NCI-H187 (cell line): Measurements from ENCODE around the gene TMEM45A.

Experiments
- DNase-seq, 2 experiments: peaks; one replicate each; lab custom pipeline; 2025; lab: John Stamatoyannopoulos, UW

TMEM45A gene

DNA sequence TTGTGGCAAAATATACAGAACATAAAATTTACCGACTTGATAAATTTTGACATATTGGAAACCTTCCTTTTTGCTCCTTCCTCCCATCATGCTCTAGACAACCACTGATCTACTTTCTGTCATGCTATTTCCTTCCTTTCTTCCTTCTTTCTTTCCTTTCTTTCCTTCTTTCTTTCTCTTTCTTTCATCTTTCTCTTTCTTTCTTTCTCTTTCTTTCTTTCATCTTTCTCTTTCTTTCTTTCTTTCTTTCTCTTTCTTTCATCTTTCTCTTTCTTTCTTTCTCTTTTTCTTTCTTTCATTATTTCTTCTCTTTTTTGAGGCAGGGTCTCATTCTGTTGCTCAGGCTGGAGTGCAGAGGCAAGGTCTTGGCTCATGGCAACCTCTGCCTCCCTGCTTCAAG lies 8.9 kb upstream of the TMEM45A start:
- DNase-seq: no peak

DNA sequence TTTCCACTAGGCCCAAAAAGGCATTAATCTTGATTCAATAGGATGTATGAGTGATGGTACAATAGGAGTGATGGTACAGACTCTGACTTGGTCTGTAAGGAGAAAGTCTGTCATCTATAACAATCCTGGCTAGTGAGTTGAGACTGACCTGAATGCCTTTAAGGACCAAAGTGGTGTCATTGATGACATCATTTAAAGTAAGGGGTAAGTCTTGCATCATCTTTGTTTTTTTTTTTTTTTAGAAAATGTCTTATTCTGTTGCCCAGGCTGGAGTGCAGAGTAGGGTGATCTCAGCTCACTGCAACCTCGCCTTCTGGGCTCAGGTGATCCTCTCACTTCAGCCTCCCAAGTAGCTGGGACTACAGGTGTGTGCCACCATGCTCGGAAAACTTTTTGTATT lies 5.6 kb upstream of the TMEM45A start:
- DNase-seq: no peak

DNA sequence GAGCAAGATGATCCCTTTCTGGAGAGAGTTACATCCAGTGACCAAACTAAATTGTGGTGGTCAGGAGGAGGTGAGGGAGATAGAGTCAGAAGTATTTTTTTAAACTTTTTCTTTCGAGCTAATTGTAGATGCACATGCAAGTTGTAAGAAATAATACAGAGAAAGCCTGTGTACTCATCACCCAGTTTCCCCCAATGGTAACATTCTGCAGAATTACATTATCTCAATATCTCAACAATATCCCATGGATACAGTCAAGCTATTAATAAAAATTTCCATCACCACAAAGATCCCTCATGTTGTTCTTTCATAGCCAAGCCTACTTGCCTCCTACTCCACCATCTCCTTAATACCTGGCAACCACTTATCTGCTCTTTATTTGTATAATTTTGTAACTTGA lies 3.3 kb upstream of the TMEM45A start:
- no peak for DNase-seq

DNA sequence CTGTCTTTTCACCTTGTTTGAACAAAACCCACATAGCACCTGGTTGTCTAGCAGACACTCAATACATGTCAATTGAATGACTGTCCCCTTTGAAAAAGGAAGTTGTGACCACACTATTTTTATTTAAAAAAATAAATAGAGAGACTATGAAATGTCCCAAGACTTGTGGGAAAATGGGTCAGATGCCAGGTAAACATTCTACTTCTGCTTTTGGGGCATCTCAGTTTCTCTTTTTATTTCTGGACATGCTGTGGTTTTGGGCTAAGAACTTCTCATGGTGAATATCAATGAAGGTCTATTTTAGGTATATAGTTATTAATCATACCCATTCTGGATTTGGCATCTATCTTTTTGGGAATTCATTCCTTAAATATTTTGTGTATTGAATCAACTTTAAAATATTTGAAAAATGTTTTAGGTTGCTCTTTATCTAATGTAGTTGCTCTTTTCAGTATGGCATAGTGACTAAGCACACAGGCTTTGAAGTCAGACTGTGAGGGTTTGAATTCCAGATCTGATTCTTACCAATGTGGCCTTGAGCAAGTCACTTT lies 4.4 kb downstream of the TMEM45A start:
- DNase-seq: no peak

DNA sequence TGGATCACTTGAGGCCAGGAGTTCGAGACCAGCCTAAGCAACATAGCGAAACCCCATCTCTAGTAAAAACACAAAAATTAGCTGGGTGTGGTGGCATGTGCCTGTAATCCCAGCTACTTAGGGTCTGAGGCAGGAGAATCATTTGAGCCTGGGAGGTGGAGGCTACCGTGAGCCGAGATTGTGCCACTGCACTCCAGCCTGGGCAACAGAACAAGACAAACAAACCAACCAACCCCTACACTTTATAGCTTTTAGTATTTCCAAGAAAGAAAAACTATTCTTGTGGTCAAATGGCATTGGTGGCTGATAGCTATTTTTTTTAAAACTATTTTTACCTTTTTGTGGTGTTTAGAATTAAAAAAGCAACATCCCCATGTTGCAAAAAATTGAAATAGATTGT lies 7.2 kb downstream of the TMEM45A start:
- no peak for DNase-seq

GRCh38 chr3:100500320-100500880 lies 8.0 kb downstream of the TMEM45A start:
- no peak for DNase-seq

DNA sequence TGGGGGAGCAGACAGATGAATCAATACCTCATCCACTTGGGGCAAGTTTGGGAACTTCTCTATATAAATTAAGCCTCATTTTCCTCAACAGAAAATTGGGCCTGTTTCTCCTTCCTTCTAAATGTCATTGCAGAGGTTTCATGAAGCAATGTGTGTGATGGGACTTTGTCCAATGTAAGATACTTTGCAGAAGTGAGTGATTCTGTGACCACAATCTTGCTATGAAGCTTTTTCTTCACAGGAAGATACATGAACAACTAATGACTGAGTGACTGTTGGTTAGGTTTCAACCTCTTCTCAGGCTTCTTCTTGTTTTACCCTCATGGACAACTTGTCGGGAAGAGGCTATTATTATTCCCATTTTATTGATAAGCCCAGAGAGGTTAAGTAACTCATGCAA lies 11.0 kb downstream of the TMEM45A start:
- DNase-seq: no peak

- no peak for DNase-seq
Observed at GRCh38 chr3:100506355-100506754, 13.9 kb downstream of the TMEM45A start.

DNA sequence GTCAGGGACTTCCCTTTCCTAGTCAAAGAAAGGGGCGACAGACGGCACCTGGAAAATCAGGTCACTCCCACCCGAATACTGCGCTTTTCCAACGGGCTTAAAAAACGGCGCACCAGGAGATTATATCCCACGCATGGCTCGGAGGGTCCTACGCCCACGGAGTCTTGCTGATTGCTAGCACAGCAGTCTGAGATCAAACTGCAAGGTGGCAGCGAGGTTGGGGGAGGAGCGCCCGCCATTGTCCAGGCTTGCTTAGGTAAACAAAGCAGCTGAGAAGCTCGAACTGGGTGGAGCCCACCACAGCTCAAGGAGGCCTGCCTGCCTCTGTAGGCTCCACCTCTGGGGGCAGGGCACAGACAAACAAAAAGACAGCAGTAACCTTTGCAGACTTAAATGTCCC lies 17.4 kb downstream of the TMEM45A start:
- DNase-seq: peak in 1 of 2 experiments; percentile 1

DNA sequence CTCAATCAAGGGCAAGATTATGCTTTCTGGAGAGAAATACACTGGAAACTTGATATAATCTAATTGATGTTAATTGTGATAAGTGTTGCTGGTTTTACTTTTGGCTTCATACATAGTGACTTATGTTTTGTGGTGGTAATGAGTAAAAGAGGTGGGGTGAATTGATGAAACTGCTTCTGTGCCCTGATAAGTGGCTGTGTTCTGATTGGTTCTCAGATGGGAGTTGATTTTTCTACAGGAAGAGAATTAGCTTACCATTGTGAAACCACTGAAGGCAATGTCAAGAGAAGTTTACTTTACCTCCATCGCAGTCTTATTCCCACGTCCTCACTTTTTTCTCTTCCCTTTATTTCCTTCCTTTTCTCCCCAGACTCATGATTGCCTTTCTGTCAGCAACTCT lies 23.8 kb downstream of the TMEM45A start:
- DNase-seq: no peak

DNA sequence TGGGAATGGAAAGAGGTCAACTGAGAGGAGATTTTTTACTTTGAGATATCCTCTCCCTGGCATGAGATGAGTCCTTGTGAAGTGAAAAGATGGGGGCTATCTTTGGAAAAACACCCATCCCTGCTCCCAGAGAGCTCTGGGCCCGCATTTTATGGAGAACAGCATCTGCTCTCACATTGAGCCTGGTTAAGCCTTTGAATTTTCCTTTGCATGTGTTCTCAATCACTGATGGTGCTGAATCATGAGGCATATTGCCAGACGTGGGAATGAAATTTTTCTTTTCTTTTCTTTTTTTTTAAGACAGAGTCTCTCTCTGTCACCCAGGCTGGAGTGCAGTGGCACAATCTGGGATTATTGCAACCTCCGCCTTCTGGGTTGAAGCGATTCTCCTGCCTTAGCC lies 24.4 kb downstream of the TMEM45A start:
- no peak for DNase-seq

DNA sequence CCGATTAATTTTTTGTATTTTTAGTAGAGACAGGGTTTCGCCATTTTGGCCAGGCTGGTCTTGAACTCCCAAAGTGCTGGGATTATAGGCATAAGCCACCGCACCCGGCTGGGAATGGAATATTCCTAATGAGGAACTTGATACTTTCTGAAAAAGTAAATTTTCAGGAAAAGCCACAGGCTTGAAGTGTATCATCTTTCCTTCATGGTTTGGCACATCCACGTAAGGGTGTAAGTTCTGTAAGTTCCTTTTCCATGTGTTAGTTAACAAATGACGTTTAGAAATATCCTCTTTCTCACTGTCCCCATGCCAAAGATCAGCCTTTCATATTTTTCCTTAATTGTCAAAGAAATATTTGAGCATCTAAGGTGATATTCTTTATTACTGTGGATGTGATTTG lies 24.9 kb downstream of the TMEM45A start:
- no peak for DNase-seq

GRCh38 chr3:100518244-100518643 lies 25.8 kb downstream of the TMEM45A start:
- DNase-seq: no peak

DNA sequence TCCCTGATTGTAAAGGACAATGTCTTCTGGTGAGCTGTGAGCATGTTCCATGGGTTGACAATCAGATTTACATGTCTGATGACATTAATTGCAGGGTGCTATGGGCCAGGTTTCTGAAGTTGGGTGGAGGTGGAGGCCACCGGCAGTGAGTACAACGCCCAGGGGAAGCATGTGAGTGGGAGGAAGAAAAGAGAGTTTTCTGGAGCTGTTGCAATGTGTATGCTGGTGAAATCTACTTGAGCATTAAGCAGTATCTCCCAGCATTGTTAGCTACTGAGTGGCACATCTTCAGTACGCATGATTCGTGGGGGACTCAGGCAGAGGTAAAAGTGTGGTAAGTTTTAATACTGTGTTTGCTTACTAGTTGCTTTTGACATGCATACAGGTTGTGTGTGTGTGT lies 26.6 kb downstream of the TMEM45A start:
- no peak for DNase-seq

DNA sequence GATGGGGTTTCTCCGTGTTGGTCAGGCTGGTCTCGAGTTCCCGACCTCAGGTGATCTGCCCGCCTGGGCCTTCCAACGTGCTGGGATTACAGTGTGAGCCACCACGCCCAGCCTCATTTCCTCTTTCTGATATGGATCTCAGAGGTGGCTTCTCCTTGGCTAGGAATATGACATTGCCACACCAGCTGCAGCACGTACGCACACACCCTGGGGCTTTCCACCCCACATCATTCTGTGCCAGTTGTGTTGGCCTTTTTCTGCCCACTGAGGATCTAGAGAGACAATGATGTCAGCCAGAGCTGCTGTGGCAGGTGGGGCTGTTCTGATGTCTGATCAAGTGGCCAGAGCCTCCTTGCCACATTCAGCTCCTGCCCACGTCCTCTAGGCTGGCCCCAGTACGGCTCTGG lies 29.0 kb downstream of the TMEM45A start:
- no peak for DNase-seq

DNA sequence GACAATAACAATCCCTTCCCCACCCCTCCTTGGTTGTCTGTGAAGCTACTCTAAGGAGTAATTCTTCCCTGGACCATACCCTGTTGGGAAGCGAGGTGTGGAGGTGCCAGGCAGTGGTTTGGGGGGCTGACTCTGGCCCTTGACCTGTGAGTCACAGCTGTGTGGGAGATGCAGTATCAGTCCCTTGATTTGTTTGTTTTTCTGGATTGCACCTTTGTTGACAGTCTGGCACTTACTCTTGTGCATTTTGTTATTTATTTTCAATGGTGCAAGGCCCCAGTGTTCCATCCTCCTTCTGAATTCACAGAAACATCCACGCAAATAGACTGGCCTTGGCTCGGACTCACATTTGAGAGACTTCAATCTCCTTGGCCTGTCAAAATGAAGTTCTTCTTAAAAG lies 29.7 kb downstream of the TMEM45A start:
- DNase-seq: no peak

GRCh38 chr3:100523050-100523760 lies 30.8 kb downstream of the TMEM45A start:
- DNase-seq: no peak

- no peak for DNase-seq
Observed at GRCh38 chr3:100525753-100526612, 33.6 kb downstream of the TMEM45A start.

- no peak for DNase-seq
Observed at GRCh38 chr3:100526613-100527346, 34.4 kb downstream of the TMEM45A start.

GRCh38 chr3:100527347-100527735 lies 34.9 kb downstream of the TMEM45A start:
- no peak for DNase-seq

GRCh38 chr3:100531093-100531492 lies 38.7 kb downstream of the TMEM45A start:
- DNase-seq: no peak

DNA sequence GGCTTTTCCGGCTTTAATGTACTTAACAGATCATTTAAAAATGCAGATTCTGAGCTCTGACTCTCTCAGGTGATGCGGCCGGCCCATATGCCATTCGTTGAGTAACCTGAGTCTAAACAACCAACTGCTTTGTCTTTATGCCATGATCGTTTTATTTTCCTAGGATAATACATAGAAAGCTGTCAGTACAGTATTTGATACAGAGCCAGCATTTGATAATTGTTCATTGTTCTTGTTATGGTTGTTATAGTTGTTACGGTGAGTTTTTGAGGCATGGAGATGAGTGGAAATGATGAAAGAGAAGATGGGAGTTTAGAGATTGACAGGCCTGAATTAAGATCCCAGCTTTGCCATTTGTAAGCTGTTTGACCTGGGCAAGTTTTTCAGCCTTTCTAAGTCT lies 40.0 kb downstream of the TMEM45A start:
- DNase-seq: no peak
